Endothelial cell of umbilical vein (primary cell): ENCODE results near the gene PAOX. TPM values are rescaled to one million over a fixed set of nuclear protein-coding genes. Genes with fewer than 3 reads are reported as not detected.

ENCODE experiments used
- BruUV-seq: library from RNA; stranded (reverse); fragments of 400-500 nt; replicated peaks from 2 replicates; lab custom pipeline; 2021; lab: Mats Ljungman, UMichigan
- CTCF ChIA-PET: fragments of 300-600, 350-600 bp; sonication (Branson Sonifier 250); formaldehyde crosslinking; loops from one replicate; lab custom pipeline; 2021; ENCODE audit warnings: antibody characterized with exemption, inconsistent platforms; lab: Charles Lee
- POLR2A ChIA-PET: fragments of 300-600, 350-600 bp; sonication (Branson Sonifier 250); formaldehyde crosslinking; loops from one replicate; lab custom pipeline; 2021; ENCODE audit warnings: antibody characterized with exemption, inconsistent platforms; lab: Charles Lee
- DNase-seq: peaks from one replicate; pipeline ENCODE4 v3.0.0-alpha.2; 2011; ENCODE audit warnings: low read depth, low spot score
- FAIRE-seq: peaks from 2 replicates; lab custom pipeline; 2011; peaks lifted over from hg19 to GRCh38; lab: Jason Lieb, UNC
- H2AFZ ChIP-seq: 2 replicates; pipeline ENCODE4 v1.6.0; 2012; ENCODE audit warnings: low read depth, low read length, control low read depth, inconsistent platforms
- H3K27ac ChIP-seq: 2 replicates; pipeline ENCODE4 v1.5.1; 2011; ENCODE audit warnings: low read depth, mild to moderate bottlenecking, control low read depth, low read length, moderate library complexity; ENCODE audit not compliant: insufficient read depth
- H3K27me3 ChIP-seq, 2 experiments: 2 replicates each; pipeline versions ENCODE4 v1.6.0 to v1.6.1; 2011; ENCODE audit warnings: low read length in 2 of 2, mixed read lengths in 1 of 2; ENCODE audit not compliant: control insufficient read depth in 2 of 2, insufficient read depth in 2 of 2
- H3K36me3 ChIP-seq, 2 experiments: 2 replicates in 1 of 2; 3 replicates in 1 of 2; pipeline ENCODE4 v1.5.1; 2011; ENCODE audit warnings: low read length in 2 of 2, mild to moderate bottlenecking in 1 of 2, moderate library complexity in 1 of 2; ENCODE audit not compliant: control insufficient read depth in 2 of 2, insufficient read depth in 2 of 2; ENCODE audit errors: extremely low read depth in 1 of 2
- H3K4me1 ChIP-seq: 3 replicates; pipeline ENCODE4 v1.5.1; 2011; ENCODE audit warnings: mild to moderate bottlenecking, low read length; ENCODE audit not compliant: control insufficient read depth, insufficient read depth; ENCODE audit errors: extremely low read depth
- H3K4me2 ChIP-seq: 2 replicates; pipeline ENCODE4 v1.6.1; 2011; ENCODE audit warnings: low read length, control low read depth, mixed read lengths; ENCODE audit not compliant: insufficient read depth
- H3K4me3 ChIP-seq, 3 experiments: fragments of 200-600 bp in 1 of 3; sonication (generic), shearing (Covaris generic) in 1 of 3; replicated peaks in 1 of 3; 2 replicates each; pipeline ENCODE4 v1.5.1; 2011 to 2016; ENCODE audit warnings: control low read depth in 3 of 3, low read length in 3 of 3, mild to moderate bottlenecking in 2 of 3, inconsistent platforms in 1 of 3, low read depth in 1 of 3, moderate library complexity in 1 of 3; ENCODE audit not compliant: insufficient read depth in 1 of 3
- H3K79me2 ChIP-seq: 2 replicates; pipeline ENCODE4 v1.6.0; 2012; ENCODE audit warnings: low read length, inconsistent platforms; ENCODE audit not compliant: control insufficient read depth, insufficient read depth
- H3K9ac ChIP-seq: replicated peaks from 2 replicates; pipeline ENCODE3; 2011; ENCODE audit warnings: low read length, control low read depth; ENCODE audit not compliant: insufficient read depth; ENCODE audit errors: extremely low read depth
- H3K9me1 ChIP-seq: replicated peaks from 3 replicates; pipeline ENCODE4 v1.6.0; 2011; ENCODE audit warnings: mild to moderate bottlenecking, low read length; ENCODE audit not compliant: control insufficient read depth, insufficient read depth; ENCODE audit errors: extremely low read depth
- H3K9me3 ChIP-seq: replicated peaks from 2 replicates; pipeline ENCODE4 v1.5.1; 2012; ENCODE audit warnings: low read length, inconsistent platforms; ENCODE audit not compliant: control insufficient read depth, insufficient read depth
- H4K20me1 ChIP-seq: replicated peaks from 2 replicates; pipeline ENCODE3; 2011; ENCODE audit warnings: mild to moderate bottlenecking, low read length; ENCODE audit not compliant: control insufficient read depth, insufficient read depth; ENCODE audit errors: extremely low read depth
- CTCF ChIP-seq, 2 donors: IDR thresholded peaks; 1 replicate in 1 of 2; 2 replicates in 1 of 2; pipeline ENCODE4 v1.5.1; 2011; ENCODE audit warnings: low read length in 2 of 2, mild to moderate bottlenecking in 2 of 2, moderate library complexity in 2 of 2, control low read depth in 1 of 2, inconsistent platforms in 1 of 2, low read depth in 1 of 2; ENCODE audit not compliant: insufficient read depth in 1 of 2; ENCODE audit errors: extremely low read depth in 1 of 2
- EZH2 ChIP-seq: IDR thresholded peaks from 2 replicates; pipeline ENCODE4 v1.6.1; 2012; ENCODE audit warnings: borderline replicate concordance, low read depth, mild to moderate bottlenecking, moderate library complexity, low read length, inconsistent platforms; ENCODE audit not compliant: severe bottlenecking
- FOS ChIP-seq: IDR thresholded peaks from 2 replicates; pipeline ENCODE4 v1.6.1; 2011; ENCODE audit warnings: mild to moderate bottlenecking, low read length, moderate library complexity, borderline replicate concordance; ENCODE audit not compliant: insufficient read depth
- GATA2 ChIP-seq: IDR thresholded peaks from 2 replicates; pipeline ENCODE4 v1.7.0; 2011; ENCODE audit warnings: low read depth, mild to moderate bottlenecking, moderate library complexity, mixed read lengths, low read length; ENCODE audit not compliant: insufficient read length, insufficient read depth
- JUN ChIP-seq: IDR thresholded peaks from 2 replicates; pipeline ENCODE4 v1.6.1; 2011; ENCODE audit warnings: borderline replicate concordance, low read depth; ENCODE audit not compliant: insufficient read length, insufficient read depth
- MAX ChIP-seq: IDR thresholded peaks from 2 replicates; pipeline ENCODE4 v1.6.1; 2011; ENCODE audit not compliant: insufficient read depth, insufficient read length
- MYC ChIP-seq: IDR thresholded peaks from one replicate; pipeline ENCODE4 v1.6.1; 2011; ENCODE audit warnings: mild to moderate bottlenecking, low read depth, low read length
- POLR2A ChIP-seq: IDR thresholded peaks from 2 replicates; pipeline ENCODE4 v1.6.1; 2012; ENCODE audit warnings: low read depth, mild to moderate bottlenecking, control low read depth, low read length
- POLR2AphosphoS5 ChIP-seq: IDR thresholded peaks from 2 replicates; pipeline ENCODE4 v1.6.1; 2012; ENCODE audit warnings: low read depth, mild to moderate bottlenecking, control low read depth, low read length, moderate library complexity; ENCODE audit not compliant: insufficient read depth
- dilution Hi-C: fragments of 300-500 bp; cut with MboI; formaldehyde crosslinking; loops from one replicate; pipeline ENCODE4 v1.15.0; 2019; ENCODE audit warnings: low sequenced_read_pairs; ENCODE audit not compliant: extremely low pct_ligation_motif_present
- intact Hi-C: fragments of 100-400 bp; cut with micrococcal nuclease; formaldehyde crosslinking; loops from one replicate; pipeline ENCODE4 v1.10.0; 2022
- polyA plus RNA-seq, 4 experiments: library from polyadenylated mRNA; depleted of rRNA in 3 of 4; stranded (reverse) in 3 of 4; unstranded in 1 of 4; fragments of >200 nt; gene quantifications; 2 replicates each; pipeline versions ENCODE4 v1.2.1 to v1.2.3, GENCODE V29; 2011 to 2012; ENCODE audit warnings: missing spikeins in 1 of 4
- total RNA-seq: library from RNA; stranded (reverse); gene quantifications from 2 replicates; pipeline ENCODE4 v1.2.3, GENCODE V29; 2021

PAOX gene
- total and polyA plus RNA-seq, 2 donors (not counting 3 experiments of a cell fraction or from before 2014, with no cell fraction given): 2.6 to 3.8 TPM

GRCh38 chr10:133343558-133343957, 35.5 kb upstream of the PAOX start:
- dilution Hi-C loops: no loop called here
- H2AFZ ChIP-seq: no peak overlapping the region
- CTCF ChIA-PET: interaction anchor here (0.6 to 1.3 kb wide), 2 partner anchors 10 to 14 kb away, joined by 3 to 5 read pairs; partner anchors contain the start of gene FUOM

More at GRCh38 chr10:133343558-133343957, 35.5 kb upstream of the PAOX start:
- no peaks in the 10 kb centered on the region for H3K27me3 ChIP-seq
- FAIRE-seq (no peak), DNase-seq (no peak)
- H3K4me2 ChIP-seq: no peak overlapping the region
- H4K20me1 ChIP-seq: no peaks in the 10 kb centered on the region
- no peaks in the 10 kb centered on the region for H3K9me3 ChIP-seq
- no peaks in the 10 kb centered on the region for H3K4me1 ChIP-seq
- no peak overlapping the region for H3K4me3 ChIP-seq
- TF ChIP-seq MYC: no peak
- TF ChIP-seq FOS: no peak
- TF ChIP-seq GATA2: no peak
- no peak for TF ChIP-seq POLR2AphosphoS5
- no peak for TF ChIP-seq JUN
- TF ChIP-seq POLR2A: no peak
- no peak for TF ChIP-seq CTCF (IDR thresholded peaks at IDR 0.05; ENCODE audit: extremely low read depth in 1 of 2, insufficient read depth in 1 of 2, low read depth in 1 of 2, low read length in 2 of 2)
- no peak for TF ChIP-seq MAX
- no peak for TF ChIP-seq EZH2
- intact Hi-C loops: no loop called here
- no peak overlapping the region for H3K27ac ChIP-seq
- no peaks in the 10 kb centered on the region for H3K9me1 ChIP-seq
- H3K79me2 ChIP-seq: no peaks in the 10 kb centered on the region
- H3K36me3 ChIP-seq: no peaks in the 10 kb centered on the region
- no TSS peak for BruUV-seq
- POLR2A ChIA-PET: interaction anchor here (0.7 kb wide), 1 partner anchor 35 kb away, joined by 5 read pairs; no protein-coding TSS in a partner anchor
- H3K9ac ChIP-seq: no peak overlapping the region
